Activated CD4-positive, alpha-beta T cell treated with anti-CD3 and anti-CD28 coated beads, Interleukin-2, amount 10 ng/mL, durations not matched to agents 7 days and 5 days (primary cell): Measurements from ENCODE around the gene UGT1A9. TPM values are rescaled to one million over a fixed set of nuclear protein-coding genes. Genes with fewer than 3 reads are reported as not detected.

Experiments used
- CTCF ChIA-PET: fragments of 350-600 bp; sonication (Branson Sonifier 250); formaldehyde crosslinking; loops from one replicate; lab custom pipeline; 2021; ENCODE audit warnings: antibody characterized with exemption; lab: Charles Lee
- POLR2A ChIA-PET: fragments of 350-600 bp; sonication (Branson Sonifier 250); formaldehyde crosslinking; loops from one replicate; lab custom pipeline; 2021; ENCODE audit warnings: antibody characterized with exemption; lab: Charles Lee
- DNase-seq: peaks from one replicate; pipeline ENCODE4 v3.0.0-alpha.2; 2020
- H3K27ac Mint-ChIP-seq: one replicate; pipeline ENCODE4 v1.8.0; 2021; ENCODE audit warnings: mild to moderate bottlenecking, moderate library complexity, mixed read lengths
- H3K27me3 Mint-ChIP-seq: one replicate; pipeline ENCODE4 v1.8.0; 2021; ENCODE audit warnings: mixed read lengths
- H3K36me3 Mint-ChIP-seq: one replicate; pipeline ENCODE4 v1.8.0; 2021; ENCODE audit warnings: low read depth, mixed read lengths
- H3K4me1 Mint-ChIP-seq: one replicate; pipeline ENCODE4 v1.8.0; 2021; ENCODE audit warnings: mixed read lengths
- H3K4me3 Mint-ChIP-seq: one replicate; pipeline ENCODE4 v1.8.0; 2021; ENCODE audit warnings: mild to moderate bottlenecking, moderate library complexity, mixed read lengths
- H3K9me3 Mint-ChIP-seq: one replicate; pipeline ENCODE4 v1.8.0; 2021; ENCODE audit warnings: mixed read lengths
- total RNA-seq, 2 experiments: library from RNA; stranded (reverse); gene quantifications; one replicate each; pipeline ENCODE4 v1.2.3, GENCODE V29; 2021

UGT1A9 gene
- total RNA-seq, 2 experiments from 2014 or later = not detected

- H3K4me3 Mint-ChIP-seq = no peak overlapping the region
- H3K27me3 Mint-ChIP-seq = no peaks in the 10 kb centered on the region
- ChIA-PET POLR2A (interaction anchor here (0.6 kb wide), 1 partner anchor 1808 kb away, joined by 4 read pairs; no protein-coding TSS in a partner anchor), CTCF (no interaction called here)
- H3K9me3 Mint-ChIP-seq = no peaks in the 10 kb centered on the region
- H3K36me3 Mint-ChIP-seq = no peaks in the 10 kb centered on the region
- no peaks in the 10 kb centered on the region for H3K4me1 Mint-ChIP-seq
- DNase-seq = no peak
- H3K27ac Mint-ChIP-seq = no peak overlapping the region
Measured at GRCh38 chr2:233791151-233791882, 119.6 kb downstream of the UGT1A9 start.

GRCh38 chr2:233791883-233792329 lies 120.2 kb downstream of the UGT1A9 start:
- H3K4me1 Mint-ChIP-seq = no peaks in the 10 kb centered on the region
- H3K4me3 Mint-ChIP-seq = no peak overlapping the region
- H3K36me3 Mint-ChIP-seq = no peaks in the 10 kb centered on the region
- ChIA-PET POLR2A (no interaction called here), CTCF (no interaction called here)
- no peak overlapping the region for H3K27ac Mint-ChIP-seq
- DNase-seq = no peak
- no peaks in the 10 kb centered on the region for H3K27me3 Mint-ChIP-seq
- no peaks in the 10 kb centered on the region for H3K9me3 Mint-ChIP-seq

DNA sequence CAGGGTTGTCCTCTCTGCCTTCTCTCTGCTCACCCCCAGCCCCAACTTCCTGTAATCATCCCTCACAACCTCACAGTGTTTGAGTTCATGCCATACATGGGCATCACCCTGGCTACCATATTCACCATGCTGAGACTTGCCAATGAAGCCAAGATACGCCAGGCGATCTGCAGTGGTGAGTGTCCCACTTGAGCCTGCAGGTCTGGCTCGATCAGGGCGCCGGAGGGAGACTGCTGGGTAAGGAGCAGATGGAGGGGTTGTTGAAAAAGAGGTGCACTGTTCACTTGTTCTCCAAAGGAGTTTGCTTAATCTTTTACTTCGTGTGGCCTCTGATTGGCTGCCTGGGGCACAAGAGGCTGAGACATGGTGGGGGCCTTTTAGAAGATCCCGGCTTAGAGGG lies 121.0 kb downstream of the UGT1A9 start:
- H3K4me1 Mint-ChIP-seq = no peaks in the 10 kb centered on the region
- H3K36me3 Mint-ChIP-seq = no peaks in the 10 kb centered on the region
- no peaks in the 10 kb centered on the region for H3K9me3 Mint-ChIP-seq

DNA sequence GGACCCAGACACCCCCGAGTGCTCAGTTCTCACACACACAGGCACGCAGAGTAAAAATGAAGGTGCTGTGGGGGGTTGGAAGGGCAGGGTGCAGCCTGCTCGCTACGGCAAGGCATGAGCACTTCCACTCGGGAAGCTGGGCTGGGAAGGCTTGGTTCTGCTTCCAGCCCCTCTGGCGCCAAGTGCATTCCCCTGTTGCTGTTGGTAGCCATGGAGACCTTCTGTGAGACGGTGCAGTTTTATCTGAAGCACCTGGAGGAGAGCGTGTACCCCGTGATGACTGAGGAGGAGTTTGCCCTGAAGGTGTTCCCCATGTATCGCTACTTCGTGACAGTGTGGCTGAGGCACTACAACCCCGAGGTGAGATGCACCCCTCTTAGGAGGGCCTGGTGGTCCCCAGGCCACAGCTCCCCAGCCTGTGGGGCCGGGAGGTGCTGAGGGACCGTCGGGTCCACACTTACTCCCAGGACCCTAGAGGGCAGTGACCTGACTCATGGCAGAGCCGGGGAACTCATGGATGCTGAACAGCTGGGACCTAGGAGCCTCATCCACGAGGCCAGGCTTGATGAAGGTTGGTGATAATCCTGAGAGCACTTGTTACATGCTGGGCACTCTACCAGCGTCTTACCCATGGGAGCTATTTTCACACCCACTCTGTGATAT lies 121.9 kb downstream of the UGT1A9 start:
- ChIA-PET POLR2A (no interaction called here), CTCF (no interaction called here)
- Mint-ChIP-seq H3K4me3 (no peak overlapping the region), H3K36me3 (no peaks in the 10 kb centered on the region), H3K9me3 (no peaks in the 10 kb centered on the region), H3K4me1 (no peaks in the 10 kb centered on the region), H3K27me3 (no peaks in the 10 kb centered on the region), H3K27ac (no peak overlapping the region)
- no peak for DNase-seq

More for the DNA sequence above, 121.0 kb downstream of the UGT1A9 start:
- ChIA-PET POLR2A (no interaction called here), CTCF (no interaction called here)
- H3K27ac Mint-ChIP-seq = no peak overlapping the region
- DNase-seq = no peak
- no peak overlapping the region for H3K4me3 Mint-ChIP-seq
- H3K27me3 Mint-ChIP-seq = no peaks in the 10 kb centered on the region

DNA sequence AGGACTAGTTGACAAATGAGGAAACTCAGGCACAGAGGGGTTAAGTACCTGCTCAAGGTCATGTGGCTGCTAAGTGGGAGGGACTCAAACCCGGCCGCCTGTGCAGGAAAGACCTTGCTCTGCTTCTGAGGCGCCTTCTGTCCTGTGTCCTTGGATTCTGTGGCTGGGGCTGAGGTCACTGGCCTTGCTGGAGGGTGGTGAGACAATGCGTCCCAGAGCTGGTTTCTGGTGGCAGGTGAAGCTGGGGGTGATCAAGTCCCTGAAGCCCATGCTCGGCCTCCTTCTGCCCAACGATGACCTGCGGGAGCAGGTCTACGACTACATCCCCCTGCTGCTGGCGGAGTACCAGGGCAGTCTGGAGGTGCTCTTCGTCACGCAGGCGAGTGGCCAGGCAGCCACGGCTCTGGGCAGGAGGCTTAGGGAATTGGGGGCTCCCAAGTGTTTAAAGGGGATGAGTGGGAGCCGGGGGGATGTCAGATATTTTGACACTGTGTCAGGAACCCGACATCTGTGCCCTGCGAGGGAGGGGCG lies 122.5 kb downstream of the UGT1A9 start:
- Mint-ChIP-seq H3K36me3 (no peaks in the 10 kb centered on the region), H3K4me1 (no peaks in the 10 kb centered on the region), H3K27ac (no peak overlapping the region), H3K9me3 (no peaks in the 10 kb centered on the region), H3K4me3 (no peak overlapping the region), H3K27me3 (no peaks in the 10 kb centered on the region)
- POLR2A ChIA-PET = no interaction called here
- CTCF ChIA-PET = no interaction called here
- DNase-seq = no peak

DNA sequence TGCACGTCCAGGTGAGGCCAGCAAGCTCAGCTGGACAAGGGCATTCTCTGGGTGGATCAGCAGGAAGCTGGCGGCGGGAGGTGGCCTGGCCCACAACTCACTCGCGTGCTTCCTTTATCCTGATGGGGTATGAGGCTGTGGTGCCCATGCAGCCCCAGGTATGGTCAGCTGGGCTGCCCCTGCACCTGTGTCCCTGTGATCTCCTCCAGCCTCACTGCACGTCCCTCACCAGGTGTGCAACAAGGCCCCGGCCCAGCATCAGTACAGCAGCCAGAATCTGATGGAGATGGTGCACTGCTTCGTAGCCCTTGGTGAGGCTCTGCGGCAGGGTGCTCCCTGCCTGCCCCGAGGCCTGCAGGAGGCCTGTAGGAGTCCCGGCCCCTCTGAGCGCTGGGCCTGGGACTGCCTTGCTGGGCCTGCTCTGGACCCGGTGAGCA lies 124.1 kb downstream of the UGT1A9 start:
- no peak overlapping the region for H3K27ac Mint-ChIP-seq
- no peaks in the 10 kb centered on the region for H3K27me3 Mint-ChIP-seq
- ChIA-PET POLR2A (no interaction called here), CTCF (interaction anchor here (1.1 kb wide), 1 partner anchor 17 kb away, joined by 5 read pairs; no protein-coding TSS in a partner anchor)
- DNase-seq = no peak
- no peak overlapping the region for H3K4me3 Mint-ChIP-seq
- no peaks in the 10 kb centered on the region for H3K36me3 Mint-ChIP-seq
- no peaks in the 10 kb centered on the region for H3K9me3 Mint-ChIP-seq
- H3K4me1 Mint-ChIP-seq = no peaks in the 10 kb centered on the region

DNA sequence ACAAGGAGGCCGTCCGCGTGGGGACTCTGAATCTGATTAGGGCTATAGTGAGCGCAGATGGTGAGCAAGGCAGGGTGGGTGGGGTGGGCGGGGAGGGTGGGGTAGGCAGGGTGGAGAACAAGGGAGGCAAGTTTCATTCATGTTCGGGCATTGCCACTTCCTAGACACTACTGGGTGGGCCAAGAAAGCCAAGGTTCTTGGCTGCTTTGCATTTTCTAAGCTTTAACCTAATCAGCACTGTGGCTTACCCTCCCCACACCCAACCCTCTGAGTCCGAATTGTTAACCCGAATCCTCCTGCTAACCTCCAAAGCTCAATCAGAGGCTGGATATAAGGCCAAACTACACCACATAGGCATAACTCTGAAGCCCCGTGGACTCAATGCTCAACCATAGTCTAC lies 124.6 kb downstream of the UGT1A9 start:
- H3K27me3 Mint-ChIP-seq = no peaks in the 10 kb centered on the region
- no peaks in the 10 kb centered on the region for H3K4me1 Mint-ChIP-seq
- no peak for DNase-seq
- no peaks in the 10 kb centered on the region for H3K36me3 Mint-ChIP-seq
- no peak overlapping the region for H3K27ac Mint-ChIP-seq
- no peaks in the 10 kb centered on the region for H3K9me3 Mint-ChIP-seq
- ChIA-PET CTCF (no interaction called here), POLR2A (interaction anchor here (0.5 kb wide), 1 partner anchor 46 kb away, joined by 6 read pairs; no protein-coding TSS in a partner anchor)
- H3K4me3 Mint-ChIP-seq = no peak overlapping the region

- DNase-seq = no peak
- ChIA-PET POLR2A (no interaction called here), CTCF (no interaction called here)
- Mint-ChIP-seq H3K9me3 (no peaks in the 10 kb centered on the region), H3K27ac (no peak overlapping the region), H3K36me3 (no peaks in the 10 kb centered on the region), H3K4me1 (no peaks in the 10 kb centered on the region), H3K4me3 (no peak overlapping the region), H3K27me3 (no peaks in the 10 kb centered on the region)
Measured at GRCh38 chr2:233798335-233799086, 126.8 kb downstream of the UGT1A9 start.

GRCh38 chr2:233799087-233799665 lies 127.5 kb downstream of the UGT1A9 start:
- Mint-ChIP-seq H3K27ac (no peak overlapping the region), H3K4me3 (no peak overlapping the region), H3K4me1 (no peaks in the 10 kb centered on the region), H3K27me3 (no peaks in the 10 kb centered on the region), H3K36me3 (no peaks in the 10 kb centered on the region), H3K9me3 (no peaks in the 10 kb centered on the region)
- no peak for DNase-seq
- ChIA-PET CTCF (no interaction called here), POLR2A (no interaction called here)

DNA sequence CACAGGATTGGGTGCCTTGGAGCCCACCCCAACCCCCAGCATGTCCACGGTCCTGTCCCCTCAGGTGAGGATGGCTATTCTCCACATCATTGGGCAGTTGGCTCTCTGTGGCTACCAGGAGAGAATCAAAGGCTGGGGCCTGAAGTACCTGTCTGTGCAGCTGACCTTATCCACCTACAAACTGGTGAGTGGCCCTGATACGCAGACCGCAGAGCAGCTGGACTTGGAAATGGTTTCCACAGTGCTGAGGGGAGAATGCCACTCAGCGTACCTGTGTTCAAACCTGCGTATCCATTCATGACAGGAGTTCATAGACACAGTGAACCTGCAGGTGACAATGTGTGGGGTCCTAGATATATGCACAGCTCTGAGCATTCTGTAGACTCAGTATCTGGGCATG lies 128.0 kb downstream of the UGT1A9 start:
- Mint-ChIP-seq H3K4me3 (no peak overlapping the region), H3K9me3 (no peaks in the 10 kb centered on the region), H3K4me1 (no peaks in the 10 kb centered on the region), H3K27ac (no peak overlapping the region), H3K36me3 (no peaks in the 10 kb centered on the region), H3K27me3 (no peaks in the 10 kb centered on the region)
- no peak for DNase-seq
- ChIA-PET CTCF (no interaction called here), POLR2A (no interaction called here)

GRCh38 chr2:233800208-233800607 lies 128.5 kb downstream of the UGT1A9 start:
- H3K4me3 Mint-ChIP-seq = no peak overlapping the region

GRCh38 chr2:233801357-233802131 lies 129.8 kb downstream of the UGT1A9 start:
- H3K36me3 Mint-ChIP-seq = no peaks in the 10 kb centered on the region
- H3K4me1 Mint-ChIP-seq = no peaks in the 10 kb centered on the region
- H3K27ac Mint-ChIP-seq = no peak overlapping the region
- no peaks in the 10 kb centered on the region for H3K9me3 Mint-ChIP-seq
- no peak overlapping the region for H3K4me3 Mint-ChIP-seq
- no peaks in the 10 kb centered on the region for H3K27me3 Mint-ChIP-seq
- POLR2A ChIA-PET = no interaction called here
- DNase-seq = no peak
- CTCF ChIA-PET = interaction anchor here (0.5 kb wide), 1 partner anchor 612 kb away, joined by 3 read pairs; no protein-coding TSS in a partner anchor

More at GRCh38 chr2:233800208-233800607, 128.5 kb downstream of the UGT1A9 start:
- POLR2A ChIA-PET = no interaction called here
- DNase-seq = no peak
- Mint-ChIP-seq H3K36me3 (no peaks in the 10 kb centered on the region), H3K4me1 (no peaks in the 10 kb centered on the region), H3K9me3 (no peaks in the 10 kb centered on the region), H3K27ac (no peak overlapping the region), H3K27me3 (no peaks in the 10 kb centered on the region)
- CTCF ChIA-PET = no interaction called here
